Forelimb muscle (tissue), 1 donor: ENCODE results near the gene PDS5A. TPM values are rescaled to one million over a fixed set of nuclear protein-coding genes. Genes with fewer than 3 reads are reported as not detected.
"Not testable (repeated sequence)": the region's sequence is repeated elsewhere in the genome, so short reads cannot be mapped to it uniquely, and the experiment has no call there.

Experiments used
- DNase-seq: peaks from one replicate; pipeline ENCODE4 v3.0.0-alpha.2; 2013; ENCODE audit warnings: low read depth
- polyA plus RNA-seq: library from polyadenylated mRNA; unstranded; fragments of 120-200 nt; gene quantifications from one replicate; pipeline ENCODE4 v1.2.1, GENCODE V29; 2013; ENCODE audit not compliant: insufficient read length

The PDS5A gene
- polyA plus RNA-seq, 1 donor: 29.6 TPM

- DNase-seq: no peak
These were observed 72.1 kb downstream of the PDS5A start for GRCh38 chr4:39905656-39906055.

- not testable (repeated sequence) for DNase-seq
These were observed 72.7 kb downstream of the PDS5A start for GRCh38 chr4:39905019-39905418.

GRCh38 chr4:39900966-39901365 is 76.7 kb downstream of the PDS5A start:
- no peak for DNase-seq

GRCh38 chr4:39899291-39899690 is 78.4 kb downstream of the PDS5A start:
- no peak for DNase-seq

GRCh38 chr4:39898015-39898414 is 79.7 kb downstream of the PDS5A start:
- no peak for DNase-seq

GRCh38 chr4:39893693-39894072 is 84.0 kb downstream of the PDS5A start:
- no peak for DNase-seq

GRCh38 chr4:39892988-39893692 is 84.6 kb downstream of the PDS5A start:
- DNase-seq: no peak

- DNase-seq: no peak
These were observed 88.5 kb downstream of the PDS5A start for GRCh38 chr4:39889226-39889625.

GRCh38 chr4:39888541-39888940 is 89.2 kb downstream of the PDS5A start:
- no peak for DNase-seq

- no peak for DNase-seq
These were observed 94.1 kb downstream of the PDS5A start for GRCh38 chr4:39883646-39884045.

GRCh38 chr4:39881789-39882188 is 95.9 kb downstream of the PDS5A start:
- DNase-seq: no peak

GRCh38 chr4:39877971-39878370 is 99.7 kb downstream of the PDS5A start:
- DNase-seq: no peak

- DNase-seq: no peak
These were observed 103.9 kb downstream of the PDS5A start for GRCh38 chr4:39873823-39874222.

- DNase-seq: no peak
These were observed 112.4 kb downstream of the PDS5A start for GRCh38 chr4:39865280-39865679.

GRCh38 chr4:39864391-39864790 is 113.3 kb downstream of the PDS5A start:
- no peak for DNase-seq

- no peak for DNase-seq
These were observed 116.9 kb downstream of the PDS5A start for GRCh38 chr4:39860804-39861203.

- no peak for DNase-seq
These were observed 121.7 kb downstream of the PDS5A start for GRCh38 chr4:39855909-39856512.

- no peak for DNase-seq
These were observed 125.1 kb downstream of the PDS5A start for GRCh38 chr4:39852636-39853035.

GRCh38 chr4:39850727-39851126 is 127.0 kb downstream of the PDS5A start:
- no peak for DNase-seq

GRCh38 chr4:39846705-39847104 is 131.0 kb downstream of the PDS5A start:
- no peak for DNase-seq

- no peak for DNase-seq
These were observed 131.6 kb downstream of the PDS5A start for GRCh38 chr4:39846120-39846519.

GRCh38 chr4:39841894-39842293 is 135.8 kb downstream of the PDS5A start:
- DNase-seq: no peak

- DNase-seq: not testable (repeated sequence)
These were observed 137.2 kb downstream of the PDS5A start for GRCh38 chr4:39840516-39840915.

- DNase-seq: no peak
These were observed 137.7 kb downstream of the PDS5A start for GRCh38 chr4:39840027-39840426.
